Hematopoietic multipotent progenitor cell treated with erythropoietin and hydrocortisone succinate and interleukin-3 and kit ligand, for 6 days (in vitro differentiated cells): ENCODE data around the gene SV2B.

Experiments
- DNase-seq: peaks from one replicate; pipeline ENCODE4 v3.0.0-alpha.2; 2015

SV2B gene

DNA sequence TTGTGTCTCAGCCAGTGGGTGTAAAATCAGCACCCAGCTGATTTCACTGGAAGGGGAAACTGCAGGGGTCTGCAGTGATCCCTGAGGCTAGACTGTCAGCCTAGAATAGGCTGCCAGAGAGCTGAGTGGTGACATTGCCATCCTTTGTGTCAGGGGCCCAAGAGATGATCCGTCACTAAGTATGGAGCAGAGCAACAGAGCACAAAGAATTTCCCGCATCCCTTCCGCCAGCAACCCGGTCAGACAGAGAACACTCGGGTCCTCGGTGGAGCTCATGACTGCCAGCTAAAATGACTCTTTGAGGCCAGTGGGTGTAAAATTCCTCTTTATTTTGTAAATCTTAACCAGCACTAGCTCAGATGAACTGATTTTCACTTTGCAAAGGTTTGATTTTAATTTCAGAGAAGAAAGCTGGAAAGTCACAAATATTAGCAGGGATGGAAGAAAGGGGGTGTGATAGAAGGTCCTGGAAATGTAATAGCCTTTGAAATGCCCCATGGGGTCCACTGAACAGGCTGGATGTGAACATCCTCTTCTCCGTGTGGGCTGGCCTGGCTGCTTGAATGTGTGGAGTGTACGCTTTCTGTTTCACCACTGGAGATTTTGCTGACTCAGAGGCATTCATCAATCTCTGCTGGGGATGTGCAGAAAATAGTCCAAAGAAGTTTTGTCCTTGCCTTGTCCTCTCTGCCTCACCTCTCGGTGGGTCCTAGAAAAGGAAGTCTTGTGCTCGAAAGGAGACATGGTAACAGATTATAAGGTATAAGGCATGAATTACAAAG is 138.8 kb downstream of the SV2B start:
- DNase-seq, result no peak

DNA sequence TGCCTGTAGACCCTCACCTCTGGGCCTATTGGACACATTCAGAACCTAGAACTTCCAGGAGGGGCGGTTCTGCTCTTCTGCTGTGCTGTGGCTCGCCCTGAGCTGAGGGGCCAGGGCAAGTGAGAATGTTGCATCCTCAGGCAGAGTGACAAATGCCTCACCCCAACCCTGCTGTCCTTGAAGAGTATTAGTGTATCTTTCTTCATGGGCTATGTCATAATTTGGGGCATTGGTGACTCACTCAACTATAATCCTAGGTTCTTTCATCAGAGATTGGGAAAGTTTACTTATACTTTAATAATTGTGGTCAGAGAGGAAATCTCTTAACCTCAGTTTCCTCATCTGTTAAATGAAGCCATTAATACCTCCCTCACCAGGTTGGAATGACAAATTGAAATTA is 143.8 kb downstream of the SV2B start:
- no peak for DNase-seq

DNA sequence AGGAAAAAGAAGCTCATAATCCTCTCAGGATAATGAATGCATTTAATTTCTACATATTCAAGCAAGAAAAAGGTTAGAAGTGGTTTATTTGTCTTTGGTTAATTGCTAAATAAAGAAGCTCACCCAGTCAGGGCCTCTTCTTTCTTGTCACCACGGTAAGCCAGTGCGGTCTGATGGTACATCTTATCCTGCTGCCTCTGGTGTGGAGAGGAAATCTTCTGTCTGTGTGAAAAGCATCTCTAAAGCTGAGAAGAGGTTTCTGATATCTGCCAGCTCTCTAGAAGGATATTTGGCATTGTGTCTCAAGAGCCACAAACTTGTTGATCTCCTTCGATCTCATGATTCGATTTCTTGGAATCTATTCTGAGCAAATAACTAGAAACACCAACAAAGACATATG is 144.9 kb downstream of the SV2B start:
- no peak for DNase-seq

DNA sequence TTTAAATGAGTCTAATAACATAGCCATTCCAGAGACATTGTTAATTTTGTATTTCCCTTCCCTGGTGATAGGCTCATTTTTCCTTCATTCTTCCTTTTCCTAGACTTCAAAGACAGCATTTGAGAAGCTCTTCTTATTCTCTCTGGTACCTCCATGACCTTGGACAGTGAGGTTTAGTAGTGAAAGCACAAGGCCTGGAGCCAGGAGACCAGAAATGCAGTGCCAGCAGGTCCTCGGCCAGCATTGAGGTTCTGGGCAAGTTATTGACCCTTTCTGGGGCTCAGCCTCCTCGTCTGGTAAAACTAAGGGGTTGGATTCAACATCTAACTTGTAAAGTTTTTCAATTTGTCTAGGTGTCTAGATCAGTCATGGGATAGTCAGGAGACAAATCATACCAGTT is 146.9 kb downstream of the SV2B start:
- DNase-seq, result no peak

DNA sequence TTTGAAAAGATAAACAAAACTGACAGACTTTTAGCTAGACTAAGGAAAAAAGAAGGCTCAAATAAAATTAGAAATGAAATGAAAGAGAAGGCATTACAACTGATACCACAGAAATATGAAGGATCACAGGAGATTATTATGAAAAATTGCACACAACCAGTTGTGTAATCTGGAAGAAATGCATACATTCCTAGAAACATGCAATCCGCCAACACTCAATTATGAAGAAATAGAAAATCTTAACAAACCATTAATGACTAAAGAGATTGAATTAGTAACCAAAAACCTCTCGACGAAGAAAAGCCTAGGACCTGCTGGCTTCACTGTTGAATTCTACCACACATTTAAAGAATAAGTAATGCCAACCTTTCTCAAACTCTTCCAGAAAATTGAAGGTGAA is 149.5 kb downstream of the SV2B start:
- no peak for DNase-seq

DNA sequence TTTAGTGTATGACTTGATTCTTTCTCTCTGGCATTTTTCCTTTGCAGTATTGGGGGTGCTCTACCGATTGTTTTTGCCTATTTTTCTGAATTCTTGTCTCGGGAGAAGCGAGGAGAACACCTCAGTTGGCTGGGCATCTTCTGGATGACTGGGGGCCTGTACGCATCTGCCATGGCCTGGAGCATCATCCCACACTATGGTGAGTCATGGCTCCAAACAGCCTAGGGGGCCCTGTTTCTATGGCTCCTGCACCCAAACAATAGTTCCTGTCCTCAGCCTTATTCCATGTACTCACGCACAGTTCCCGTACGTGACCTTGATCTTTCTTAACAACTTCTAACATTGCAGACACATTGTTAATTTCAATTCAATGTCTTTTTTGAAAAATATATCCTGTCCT is 152.3 kb downstream of the SV2B start:
- DNase-seq, result no peak

DNA sequence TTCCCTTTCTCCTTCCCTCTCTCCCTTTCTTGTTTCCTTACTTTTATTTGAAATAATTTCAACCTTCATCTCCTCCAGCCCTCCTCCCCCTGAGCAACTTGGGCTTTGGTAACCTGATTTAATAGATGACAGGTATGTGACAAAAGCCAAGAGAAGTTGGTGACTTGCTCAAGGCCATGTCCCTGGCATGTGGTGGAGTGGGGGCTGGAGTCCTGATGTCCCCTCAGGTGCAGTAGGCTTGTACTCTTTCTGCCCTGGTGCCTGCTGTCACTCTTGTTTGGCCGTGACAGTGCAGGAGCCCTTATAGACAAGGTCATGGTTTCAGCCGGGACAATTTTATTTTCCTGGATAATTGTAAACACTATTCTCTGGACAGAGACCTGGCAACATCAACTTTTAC is 152.7 kb downstream of the SV2B start:
- DNase-seq, result no peak

DNA sequence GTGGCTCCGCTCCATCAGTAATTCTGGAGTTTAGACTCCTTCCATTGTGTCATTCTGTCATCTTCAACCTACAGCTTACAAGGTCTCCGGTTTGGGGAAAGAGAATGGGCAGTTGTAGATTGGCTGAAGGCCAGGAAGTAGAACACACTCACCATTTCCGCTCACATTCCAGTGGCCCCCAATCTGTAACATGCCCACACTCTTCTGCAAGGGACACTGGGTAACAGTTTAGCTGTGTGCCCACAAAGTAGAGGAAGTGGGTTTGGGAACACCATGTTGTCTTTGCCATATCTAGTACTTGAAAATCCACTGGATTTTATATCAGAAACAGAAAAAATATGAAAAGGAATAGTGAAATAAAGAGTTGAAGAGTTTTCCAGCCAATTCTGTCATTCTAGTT is 153.5 kb downstream of the SV2B start:
- DNase-seq, result peak; percentile 53

DNA sequence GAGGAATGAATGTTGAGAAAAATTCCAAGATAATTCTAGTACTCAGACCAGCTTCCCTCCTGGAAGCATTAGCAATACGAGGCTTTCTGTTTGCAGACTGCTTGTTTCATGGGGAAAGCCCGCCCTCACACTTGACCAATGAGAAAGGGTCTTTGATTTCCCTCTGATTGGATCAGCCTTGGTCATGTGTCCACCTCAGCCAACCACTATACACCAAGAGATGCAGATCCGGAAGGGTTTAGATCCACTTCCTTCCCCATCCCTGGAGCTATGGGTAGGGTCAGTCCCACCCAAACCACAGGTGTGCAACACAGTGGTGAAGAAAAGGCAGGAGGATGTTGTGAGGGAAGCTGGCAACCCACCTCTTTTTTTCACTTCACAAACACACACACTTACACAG is 154.7 kb downstream of the SV2B start:
- no peak for DNase-seq

DNA sequence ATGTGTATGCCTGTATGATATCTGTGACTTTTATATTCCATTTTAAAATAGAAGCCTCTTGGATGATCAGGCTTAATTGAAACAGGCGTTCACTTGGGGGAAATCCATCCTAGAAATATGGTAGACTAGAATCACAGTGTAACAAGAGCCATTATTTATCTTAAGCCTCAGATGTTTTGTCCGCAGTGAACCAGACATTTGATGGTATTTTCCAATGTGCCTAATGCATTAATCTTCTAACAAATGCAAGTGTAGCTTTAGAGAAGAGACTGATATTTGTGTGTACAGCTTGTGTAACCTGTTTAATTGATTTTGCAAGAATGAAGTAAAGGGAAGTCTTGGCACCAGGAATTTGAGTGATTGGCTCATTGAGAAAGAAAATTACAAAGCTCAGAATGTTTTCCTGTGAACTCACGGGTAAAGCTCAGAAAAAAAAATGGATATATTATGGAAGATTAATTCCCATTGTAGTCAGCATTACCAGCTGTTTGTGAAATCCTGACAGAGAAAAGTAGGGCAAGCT is 155.7 kb downstream of the SV2B start:
- no peak for DNase-seq

DNA sequence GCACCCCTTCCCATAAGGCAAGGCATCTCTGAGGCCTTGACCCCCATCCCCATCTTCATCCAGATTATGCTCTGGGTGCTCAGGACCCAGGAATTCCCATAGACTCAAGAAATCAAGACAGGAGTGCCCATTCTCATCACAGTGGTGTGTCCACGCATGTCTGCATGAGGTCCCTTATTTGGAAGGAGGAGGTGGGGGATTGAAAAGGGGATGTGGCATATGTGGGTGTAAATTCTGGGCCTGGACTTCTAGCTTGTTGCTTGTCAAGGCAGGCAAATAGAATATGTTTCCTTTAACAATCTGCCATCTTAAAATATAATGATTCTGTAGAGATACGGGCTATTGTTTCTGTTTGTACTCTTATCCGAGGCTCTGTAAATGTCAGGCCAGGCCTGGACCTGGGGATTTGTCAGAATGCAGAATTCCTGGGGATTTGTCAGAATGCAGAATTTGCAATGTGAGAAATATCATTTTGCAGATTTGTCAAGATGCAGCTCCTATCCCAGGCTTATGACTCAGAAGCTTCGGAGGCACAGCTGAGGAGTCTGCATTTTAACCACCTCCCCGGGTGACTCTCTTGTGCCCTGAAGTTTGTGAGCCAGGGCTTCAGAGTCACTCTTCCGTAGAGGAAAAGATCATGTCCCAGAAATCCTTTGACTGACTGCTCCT is 157.8 kb downstream of the SV2B start:
- no peak for DNase-seq

DNA sequence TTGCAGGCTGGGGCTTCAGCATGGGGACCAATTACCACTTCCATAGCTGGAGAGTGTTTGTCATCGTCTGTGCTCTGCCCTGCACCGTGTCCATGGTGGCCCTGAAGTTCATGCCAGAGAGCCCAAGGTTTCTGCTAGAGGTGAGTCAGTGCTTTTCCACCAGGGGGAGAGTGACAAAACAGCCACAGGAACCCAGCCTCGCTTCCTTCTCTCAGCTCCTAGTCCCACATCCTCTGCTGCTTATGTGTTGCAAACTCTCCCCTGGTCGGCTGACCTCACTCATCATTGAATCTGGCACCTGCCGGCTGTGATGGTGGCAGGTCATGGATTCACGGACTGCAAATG is 158.3 kb downstream of the SV2B start:
- peak; percentile 56 for DNase-seq

DNA sequence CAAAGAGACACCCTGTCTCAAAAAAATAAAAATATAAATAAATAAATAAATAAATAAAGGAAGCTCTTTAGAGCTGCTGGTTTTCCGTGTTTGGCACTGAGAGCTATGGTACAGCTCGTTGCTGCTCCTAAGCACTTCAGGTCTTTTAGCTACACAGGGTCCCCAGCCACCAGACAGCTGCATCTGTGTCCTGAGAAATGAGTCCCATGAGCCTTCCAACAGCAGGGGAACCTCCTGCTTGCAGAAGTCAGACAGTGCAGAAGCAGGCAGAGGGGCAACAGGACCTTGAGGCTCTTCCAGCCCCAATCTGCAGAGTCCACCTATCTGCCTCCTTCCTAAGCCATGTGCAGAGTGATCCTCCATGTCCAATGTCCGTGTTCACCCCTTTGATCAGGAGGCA is 159.0 kb downstream of the SV2B start:
- no peak for DNase-seq

DNA sequence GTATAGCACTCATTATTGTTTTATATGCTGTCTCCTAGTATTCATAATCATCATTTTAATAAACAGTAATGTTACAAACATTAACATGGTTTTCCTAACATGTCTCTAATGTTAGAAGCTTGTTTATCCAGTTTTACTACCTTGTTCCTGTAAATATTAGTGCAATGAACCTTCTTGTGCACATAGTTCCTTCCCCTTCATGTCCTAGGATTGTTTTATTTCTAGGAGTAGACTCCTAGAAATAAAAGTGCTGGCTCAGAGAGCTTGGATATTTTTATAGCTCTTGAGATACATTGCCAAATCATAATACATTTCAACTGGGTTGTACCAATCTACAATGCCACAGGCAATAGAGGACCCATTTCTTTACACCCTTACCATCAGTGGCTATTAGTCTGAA is 161.3 kb downstream of the SV2B start:
- DNase-seq, result no peak

DNA sequence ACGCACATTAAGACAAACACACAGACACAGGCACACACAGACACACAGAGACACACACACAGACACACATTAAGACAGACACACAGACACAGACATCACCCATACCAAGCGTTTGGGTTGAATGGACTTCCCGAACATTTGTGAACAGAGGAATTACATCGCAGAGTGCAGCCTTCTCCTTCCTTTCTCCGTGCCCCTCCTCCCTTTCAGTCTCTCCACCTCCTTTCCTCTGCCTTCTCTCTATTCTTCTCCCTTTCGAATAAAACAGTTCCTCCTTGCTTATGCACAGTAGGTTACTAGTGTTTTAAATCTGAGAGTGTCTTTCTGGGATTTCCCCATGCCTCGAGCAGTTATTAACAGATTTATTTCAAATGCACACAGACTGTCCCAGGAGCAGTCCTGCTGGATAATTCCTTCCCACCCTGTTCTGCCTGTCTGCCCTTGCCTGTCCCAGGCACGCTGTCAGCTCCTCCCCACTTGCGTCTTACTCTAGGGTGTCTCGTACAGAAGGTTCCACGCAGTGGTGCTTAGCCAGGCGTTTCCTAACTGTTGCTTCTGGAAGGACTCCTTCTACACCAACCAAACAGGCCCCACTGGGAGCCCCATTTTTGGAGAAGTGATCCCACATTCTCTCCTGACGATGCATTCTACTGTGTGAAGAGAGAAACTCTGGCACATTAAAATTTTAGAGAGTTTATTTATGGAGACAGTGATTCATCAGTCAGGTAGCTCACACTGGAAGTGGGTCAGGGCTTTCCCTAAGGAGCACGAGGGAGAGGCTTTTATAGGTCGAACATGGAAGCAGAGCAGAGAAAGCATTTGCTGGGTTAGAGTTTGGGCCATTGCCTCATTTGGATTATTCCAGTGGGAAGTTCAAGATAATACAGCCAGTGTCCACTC is 163.8 kb downstream of the SV2B start:
- no peak for DNase-seq

DNA sequence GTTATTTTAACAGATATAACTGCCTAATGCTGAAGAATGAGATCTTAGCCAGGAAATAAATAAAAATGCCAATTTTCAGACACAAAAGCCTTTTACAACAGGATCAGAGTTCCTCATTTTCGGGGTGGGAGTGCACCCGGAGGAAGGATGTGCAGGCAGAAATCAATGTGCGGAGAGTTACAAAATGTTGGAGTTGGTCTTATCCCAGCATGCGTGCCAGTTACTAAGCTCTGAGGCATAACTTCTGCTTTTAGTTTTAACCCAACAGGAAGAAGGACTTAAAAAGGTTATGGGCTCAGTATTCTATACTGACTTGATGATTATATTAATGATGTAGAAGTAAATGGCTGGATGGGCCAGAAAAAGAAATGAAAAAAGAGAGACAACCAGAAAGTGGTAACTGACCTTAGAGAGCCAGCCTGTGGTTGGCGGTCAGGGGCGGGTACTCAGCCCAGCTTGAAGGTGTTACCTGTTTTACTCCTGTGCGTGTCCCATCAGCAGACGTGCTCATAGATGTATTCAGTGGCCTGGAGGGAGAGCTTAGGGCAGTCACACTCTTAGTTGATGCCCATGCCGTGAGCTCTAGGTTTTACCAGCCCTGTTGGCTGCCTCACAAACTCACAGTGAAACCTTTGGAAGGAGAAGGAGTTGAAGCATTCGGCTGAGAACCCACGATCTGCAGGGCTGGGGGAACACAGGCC is 164.7 kb downstream of the SV2B start:
- DNase-seq, result peak; percentile 53

DNA sequence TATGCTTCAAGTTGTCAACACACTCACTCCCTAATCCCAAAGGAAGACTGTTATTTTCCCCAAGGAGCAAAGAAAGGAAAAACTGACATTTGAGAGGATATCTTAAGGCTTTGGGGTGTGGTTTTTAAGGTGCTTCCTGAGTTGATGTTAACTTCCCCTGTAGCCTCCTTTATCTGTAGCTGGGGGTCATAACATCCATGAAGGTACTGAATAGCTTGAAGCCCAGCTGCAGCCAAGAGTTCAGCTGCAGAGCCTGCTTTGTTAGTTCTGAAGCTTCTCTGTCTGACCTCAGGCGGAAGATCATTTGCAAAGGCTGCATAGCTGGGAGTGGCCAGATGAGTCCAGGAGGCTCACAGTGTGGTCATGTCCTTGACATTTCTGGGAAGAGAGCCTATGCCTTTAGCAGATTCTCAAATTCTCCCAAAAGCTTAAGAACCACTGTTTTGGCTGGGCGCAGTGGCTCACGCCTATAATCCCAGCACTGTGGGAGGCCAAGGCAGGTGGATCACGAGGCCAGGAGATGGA is 165.4 kb downstream of the SV2B start:
- DNase-seq, result no peak

DNA sequence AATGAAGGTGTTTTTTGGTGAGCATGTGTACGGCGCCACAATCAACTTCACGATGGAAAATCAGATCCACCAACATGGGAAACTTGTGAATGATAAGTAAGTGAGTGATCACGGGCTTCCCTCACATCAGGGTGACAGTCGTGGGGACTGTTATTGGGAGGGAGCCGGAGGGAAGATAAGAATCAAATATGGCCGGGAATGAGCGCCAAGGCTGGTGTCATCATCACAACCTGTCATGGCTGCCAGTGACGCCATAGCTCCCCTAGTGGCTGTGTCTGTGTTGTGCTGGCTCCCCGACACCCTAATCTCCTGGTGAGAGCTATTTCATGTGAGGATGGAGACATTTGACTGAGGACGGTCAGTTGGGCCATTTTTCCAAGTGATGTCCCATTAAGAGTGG is 168.5 kb downstream of the SV2B start:
- DNase-seq, result peak; percentile 35

DNA sequence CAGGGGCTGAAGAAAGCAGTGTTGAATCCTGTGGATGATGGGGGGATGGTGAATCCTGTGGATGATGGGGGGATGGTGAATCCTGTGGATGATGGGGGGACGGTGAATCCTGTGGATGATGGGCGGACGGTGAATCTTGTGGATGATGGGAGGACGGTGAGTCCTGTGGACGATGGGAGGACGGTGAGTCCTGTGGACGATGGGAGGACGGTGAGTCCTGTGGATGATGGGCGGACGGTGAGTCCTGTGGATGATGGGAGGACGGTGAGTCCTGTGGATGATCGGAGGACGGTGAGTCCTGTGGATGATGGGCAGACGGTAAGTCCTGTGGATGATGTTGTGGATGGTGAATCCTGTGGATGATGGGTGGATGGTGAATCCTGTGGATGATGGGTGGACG is 170.7 kb downstream of the SV2B start:
- no peak for DNase-seq

DNA sequence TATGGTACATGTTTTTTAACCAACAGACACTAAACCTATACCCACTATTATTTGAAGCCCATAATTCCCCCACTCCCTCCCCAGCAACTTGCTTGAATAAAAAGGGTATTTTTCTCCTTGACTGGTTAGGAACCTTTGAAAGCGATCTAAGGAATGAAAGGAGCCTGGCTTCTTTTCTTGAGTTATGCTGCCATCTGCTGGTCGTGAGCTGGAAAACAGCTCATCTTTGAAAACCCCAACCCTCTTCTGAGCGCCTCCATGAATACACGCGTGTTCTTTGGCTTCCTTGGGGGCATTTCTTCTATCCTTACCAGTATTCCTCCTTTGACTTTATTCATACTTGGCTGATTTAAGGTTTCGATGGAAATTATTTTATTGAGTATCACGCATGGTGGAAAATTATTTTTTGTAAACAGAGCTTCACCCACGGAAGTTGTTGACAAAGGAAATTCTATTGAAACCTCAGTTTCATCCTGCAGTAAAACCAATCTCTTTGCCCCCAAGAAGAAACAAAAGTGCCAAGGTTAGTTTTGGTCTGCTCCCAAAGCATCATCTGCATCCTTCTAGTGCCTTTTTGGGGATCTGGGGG is 171.6 kb downstream of the SV2B start:
- DNase-seq, result peak; percentile 83

DNA sequence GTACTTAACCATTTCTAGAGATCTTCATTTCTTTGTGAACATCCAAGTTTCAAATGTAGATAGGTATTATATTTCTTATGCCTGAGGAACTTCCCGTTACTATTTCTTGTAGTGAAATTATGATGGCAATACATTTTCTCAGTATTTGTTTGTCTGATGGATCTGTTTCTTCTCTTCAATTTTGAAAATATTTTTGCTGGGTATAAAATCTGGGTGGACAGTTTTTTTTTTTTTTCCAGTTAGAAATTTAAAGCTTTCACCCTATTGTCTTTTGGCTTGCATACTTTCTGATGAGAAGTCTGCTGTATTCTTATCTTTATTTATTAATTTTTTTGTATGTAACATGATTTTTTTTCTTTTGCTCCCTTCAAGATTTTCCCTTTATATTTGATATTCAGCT is 175.8 kb downstream of the SV2B start:
- DNase-seq, result no peak

DNA sequence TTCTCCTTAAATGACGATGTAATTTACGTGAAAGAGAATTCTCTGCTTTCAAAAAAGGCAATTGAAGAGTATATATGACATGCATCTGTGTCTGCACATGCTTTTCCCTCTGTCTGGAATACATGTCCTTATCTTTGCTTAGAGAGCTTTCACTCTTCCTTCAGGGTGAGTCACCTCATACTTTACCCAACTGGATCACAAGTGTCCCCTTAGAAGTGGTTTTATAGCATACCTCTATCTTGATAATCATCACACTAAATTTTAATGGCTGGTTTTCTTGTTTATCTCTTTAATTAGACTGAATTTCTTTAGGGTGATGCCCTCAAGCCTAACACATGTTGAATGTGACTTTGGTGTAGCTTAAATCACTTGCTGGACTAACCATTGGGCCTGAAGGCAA is 178.9 kb downstream of the SV2B start:
- DNase-seq, result no peak
